ENCODE measurements around the gene KRTAP5-4.
"Not testable (repeated sequence)": the region's sequence is repeated elsewhere in the genome, so short reads cannot be mapped to it uniquely, and the experiment has no call there.

KRTAP5-4 gene

DNA sequence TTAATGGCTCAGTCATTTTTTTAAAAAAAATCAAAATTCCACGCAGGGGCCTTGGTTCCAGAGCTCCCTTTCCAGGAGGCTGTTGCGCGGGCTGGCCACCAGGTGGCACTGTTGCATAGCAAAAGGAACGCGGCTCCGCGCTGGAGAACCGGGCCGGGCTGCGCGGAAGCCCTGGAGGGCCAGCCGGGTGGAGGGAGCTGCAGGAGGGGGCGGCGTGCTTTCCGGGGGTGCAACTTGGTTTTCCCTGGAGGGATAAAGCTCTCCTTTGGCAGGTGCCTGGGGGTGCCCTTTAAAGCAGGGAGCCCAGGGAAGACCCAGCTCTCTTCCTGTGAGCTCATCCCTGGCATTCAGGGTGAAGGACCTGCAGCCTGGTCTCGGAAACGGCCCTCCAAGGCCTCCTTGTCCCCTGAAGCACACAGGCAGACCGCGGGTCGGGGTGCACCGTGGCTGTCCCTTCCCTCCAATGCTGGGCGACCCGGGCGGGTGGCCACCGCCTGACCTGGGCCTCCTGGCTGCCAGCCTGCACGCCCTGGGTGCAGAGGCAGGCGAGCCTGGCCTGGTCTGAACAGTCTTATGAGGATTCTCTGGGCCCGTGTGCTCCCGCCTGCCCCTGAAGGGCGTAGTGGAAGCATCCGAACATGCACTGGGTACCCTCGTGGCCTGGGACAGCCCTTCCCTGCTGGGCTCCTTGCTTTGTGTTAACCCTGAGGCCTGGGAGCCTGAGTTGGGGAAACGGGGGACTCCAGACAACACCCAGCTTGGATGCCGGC lies 31.0 kb upstream of the KRTAP5-4 start:
- DNase-seq: peak; percentile 46

DNA sequence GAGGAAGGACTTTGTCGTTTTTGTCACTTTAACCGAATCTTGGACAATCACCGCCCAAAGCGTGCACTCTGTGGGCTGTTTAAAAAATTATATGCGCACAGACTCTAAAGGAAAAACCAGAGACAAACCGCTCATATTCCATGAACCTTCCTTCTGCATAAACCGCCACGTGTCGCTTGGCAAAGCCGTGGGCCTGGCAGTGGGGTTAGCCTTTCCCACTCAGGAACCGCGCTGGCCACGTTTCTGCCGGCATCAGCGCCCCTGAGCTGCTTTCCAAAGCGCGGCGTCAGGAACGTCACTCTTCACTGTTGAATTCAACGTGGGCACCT lies 30.5 kb upstream of the KRTAP5-4 start:
- DNase-seq: no peak

DNA sequence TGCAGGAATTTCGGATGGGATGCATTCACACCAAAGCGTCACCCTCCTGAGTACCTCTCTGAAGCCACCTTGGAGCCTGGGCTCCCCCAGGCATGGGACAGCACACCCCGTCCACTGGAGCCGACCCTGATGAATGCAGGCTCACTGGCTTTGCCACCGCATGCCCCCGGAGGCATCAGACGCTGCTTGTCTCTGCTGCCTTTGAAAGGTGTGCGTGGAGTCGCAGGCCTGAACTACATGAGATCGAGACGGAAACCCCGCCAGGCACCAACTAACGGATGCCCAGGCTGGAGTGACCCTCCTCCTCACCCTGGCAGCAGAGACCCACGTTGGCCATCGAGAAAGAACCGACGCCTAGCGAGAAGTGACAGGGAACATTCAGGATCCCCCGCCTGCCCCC lies 30.1 kb upstream of the KRTAP5-4 start:
- DNase-seq: no peak

DNA sequence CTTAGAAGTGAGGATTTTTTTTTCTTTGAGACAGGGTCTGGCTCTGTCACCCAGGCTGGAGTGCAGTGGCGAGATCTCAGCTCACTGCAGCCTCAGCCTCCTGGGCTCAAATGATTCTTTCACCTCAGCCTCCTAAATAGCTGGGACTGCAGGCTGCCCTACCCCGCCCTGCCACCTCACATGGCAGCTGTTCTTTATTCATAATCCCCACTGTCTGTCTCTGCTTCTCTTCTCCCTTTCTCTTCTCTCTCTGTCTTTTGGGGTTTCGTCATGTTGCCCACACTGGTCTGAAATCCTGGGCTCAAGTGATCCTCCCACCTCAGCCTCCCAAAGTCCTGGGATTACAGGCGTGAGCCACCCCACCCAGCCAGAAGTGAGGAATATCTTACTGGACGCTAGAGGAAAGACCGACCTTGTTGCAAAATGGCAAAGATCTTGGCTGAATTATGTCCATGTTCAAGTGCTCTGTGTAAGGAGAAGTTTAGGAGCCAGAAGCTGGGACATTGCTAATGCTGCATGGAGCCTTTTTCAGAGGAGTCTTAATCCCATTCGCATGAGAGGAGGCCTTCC lies 29.6 kb upstream of the KRTAP5-4 start:
- no peak for DNase-seq

DNA sequence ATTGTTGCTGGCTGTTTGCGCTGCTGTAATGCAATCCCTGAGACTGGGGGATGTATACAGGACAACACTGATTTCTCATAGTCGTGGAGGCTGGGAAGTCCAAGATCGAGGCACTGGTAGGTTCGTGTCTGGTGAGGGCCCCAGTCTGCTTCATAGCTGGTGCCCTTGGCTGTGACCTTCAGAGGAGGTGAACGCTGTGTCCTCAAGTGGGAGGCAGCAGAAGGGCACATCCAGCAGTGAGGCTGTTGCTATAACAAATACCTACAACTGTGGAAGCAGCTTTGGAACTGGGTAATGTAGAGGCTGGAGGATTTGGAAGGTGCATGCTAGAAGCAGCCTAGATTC lies 29.0 kb upstream of the KRTAP5-4 start:
- no peak for DNase-seq

DNA sequence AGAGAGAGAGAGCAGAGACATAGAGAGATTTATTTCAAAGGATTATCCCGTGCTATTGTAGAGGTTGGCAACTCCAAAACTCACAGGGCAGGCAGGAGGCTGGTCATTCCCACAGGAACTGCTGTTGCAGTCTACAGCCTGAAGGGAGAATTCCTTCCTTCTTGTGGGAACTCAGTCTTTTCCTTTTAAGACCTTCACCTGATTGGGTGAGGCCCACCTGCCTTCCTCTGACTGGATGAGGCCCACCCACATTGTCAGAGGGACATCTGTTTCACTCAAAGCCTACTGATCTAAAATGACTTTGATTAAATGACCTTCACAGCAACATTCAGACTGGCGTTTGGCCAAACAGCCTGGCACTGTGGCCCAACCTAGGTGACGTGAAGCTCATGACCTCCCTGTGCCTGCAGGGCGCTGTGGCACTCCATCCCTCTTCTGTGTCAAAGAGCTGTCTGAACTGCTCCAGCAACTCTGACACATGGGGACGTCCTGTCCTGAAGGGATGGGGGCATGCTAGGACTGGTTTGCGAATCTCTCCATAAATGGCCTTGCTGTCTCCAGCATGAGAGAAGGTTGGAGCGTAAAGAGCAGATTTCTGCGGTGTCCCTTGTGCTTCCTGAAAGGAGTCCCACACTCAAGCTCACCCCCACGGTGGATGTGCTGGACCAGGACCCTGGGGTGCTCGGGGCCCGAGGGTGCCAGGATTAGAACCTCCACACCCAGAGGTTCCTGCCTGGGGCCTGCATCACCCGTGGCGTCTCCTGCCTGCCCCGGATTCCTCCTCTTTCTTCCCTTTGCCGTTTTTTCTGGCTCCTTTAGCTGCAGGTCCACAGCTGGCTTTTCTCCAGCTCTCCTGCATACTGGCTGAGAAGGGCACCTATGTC lies 28.3 kb upstream of the KRTAP5-4 start:
- no peak for DNase-seq

DNA sequence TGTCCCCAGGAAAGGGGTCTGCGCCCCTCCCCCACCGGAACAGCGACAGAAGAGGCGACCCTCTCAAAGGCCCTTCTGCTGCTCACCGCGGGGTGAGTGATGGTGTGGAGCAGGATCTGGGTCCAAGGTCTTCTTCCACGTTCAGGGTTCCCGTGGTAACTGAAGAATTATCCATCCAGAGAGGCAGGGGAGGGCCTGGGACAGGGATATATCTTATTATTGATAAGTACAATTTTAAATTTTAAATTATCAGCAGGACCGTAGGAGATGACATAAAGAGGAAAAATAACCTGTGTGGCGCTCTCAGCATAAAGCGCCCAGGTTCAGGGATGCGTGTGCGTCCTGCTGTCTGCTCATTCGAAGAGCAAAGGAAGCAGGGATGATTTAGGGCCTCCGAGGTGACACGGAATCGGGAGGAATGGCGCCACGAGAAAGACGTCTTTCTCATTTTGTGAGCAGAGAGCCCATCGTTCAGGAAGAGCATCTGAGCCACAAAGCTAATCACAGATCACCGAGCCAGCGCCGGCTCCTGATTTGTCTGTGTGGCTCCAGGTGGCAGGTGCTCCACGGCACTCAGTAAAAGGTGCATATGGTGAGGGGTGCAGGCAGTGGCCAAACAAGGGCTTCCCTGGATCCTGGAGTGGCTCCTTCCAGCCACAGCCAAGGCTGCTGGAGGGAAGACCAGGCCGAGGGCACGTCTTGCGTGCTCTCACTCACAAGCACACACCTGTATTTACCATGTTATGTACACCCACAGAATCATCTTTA lies 26.9 kb upstream of the KRTAP5-4 start:
- DNase-seq: no peak

DNA sequence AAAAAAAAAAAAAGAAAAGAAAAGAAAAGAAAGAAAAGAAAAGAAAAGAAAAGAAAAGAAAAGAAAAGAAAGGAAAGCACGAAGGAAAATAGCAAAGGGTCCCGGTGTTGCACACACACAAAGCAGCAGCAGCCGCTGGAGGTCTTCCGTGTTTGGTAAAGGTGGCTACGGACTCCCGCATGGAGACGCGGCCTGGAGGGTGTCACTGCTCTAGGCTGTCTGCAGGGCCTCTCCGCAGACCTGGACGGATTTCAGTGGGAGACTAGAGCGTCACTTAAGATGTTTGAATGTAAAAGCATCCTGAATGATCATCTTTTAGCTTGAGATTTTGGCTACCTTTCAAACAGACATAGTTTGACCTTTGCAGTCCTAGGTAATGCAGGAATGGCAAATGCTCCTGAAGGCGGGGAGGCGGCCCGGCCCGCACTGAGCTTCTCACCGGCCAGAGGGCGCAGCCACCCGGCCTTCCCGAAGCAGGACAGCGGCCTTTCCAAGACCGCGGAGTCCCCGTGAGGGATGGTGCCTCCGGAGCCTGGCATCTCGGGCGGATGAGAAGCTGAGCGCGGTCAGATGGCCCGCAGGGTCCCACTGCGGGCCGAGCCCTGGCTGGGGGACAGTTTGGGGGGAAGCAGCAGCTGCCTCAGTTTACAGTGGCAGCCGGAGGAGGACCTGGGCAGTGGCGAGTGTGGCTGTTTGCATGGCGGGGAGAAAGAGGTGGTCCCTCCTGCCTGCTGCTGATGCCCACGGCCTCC lies 26.1 kb upstream of the KRTAP5-4 start:
- no peak for DNase-seq

DNA sequence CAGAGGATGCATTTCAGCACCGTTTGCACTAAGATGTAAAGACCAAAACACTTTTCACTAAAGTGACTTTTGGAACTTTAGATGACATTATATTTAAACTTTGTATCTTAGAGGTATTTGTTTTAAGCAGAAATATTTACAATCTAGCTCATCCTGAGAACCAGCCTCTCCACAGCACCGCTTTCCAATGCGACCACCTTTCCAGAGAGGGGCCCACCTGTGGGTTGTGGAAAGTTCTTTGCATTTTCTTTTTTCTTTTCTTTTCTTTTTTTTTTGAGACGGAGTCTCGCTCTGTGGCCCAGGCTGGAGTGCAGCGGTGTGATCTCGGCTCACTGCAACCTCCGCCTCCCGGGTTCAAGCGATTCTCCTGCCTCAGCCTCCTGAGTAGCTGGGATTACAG lies 24.6 kb upstream of the KRTAP5-4 start:
- not testable (repeated sequence) for DNase-seq

DNA sequence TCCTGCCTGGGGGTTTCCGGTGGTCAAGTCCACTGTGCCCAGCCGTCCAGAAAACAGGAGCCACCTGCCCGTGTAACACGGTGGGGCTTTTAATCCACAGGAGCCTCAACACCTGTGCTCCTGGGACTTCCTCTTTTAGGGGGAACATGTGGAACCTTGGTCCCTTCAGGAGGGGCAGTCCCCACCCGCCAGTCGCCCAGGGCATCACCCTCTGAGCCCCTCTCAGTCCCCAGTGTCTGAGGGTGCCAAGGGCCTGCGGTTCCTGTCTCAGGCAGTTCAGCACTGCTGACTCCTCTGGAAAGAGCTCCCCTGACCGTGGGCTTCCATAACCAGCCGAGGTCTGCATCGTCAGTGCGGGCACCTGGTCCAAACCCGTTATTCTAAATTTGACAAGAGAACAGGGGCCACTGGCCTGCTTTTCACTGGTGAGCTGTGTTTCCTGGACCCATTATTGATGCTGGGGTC lies 23.5 kb upstream of the KRTAP5-4 start:
- no peak for DNase-seq

DNA sequence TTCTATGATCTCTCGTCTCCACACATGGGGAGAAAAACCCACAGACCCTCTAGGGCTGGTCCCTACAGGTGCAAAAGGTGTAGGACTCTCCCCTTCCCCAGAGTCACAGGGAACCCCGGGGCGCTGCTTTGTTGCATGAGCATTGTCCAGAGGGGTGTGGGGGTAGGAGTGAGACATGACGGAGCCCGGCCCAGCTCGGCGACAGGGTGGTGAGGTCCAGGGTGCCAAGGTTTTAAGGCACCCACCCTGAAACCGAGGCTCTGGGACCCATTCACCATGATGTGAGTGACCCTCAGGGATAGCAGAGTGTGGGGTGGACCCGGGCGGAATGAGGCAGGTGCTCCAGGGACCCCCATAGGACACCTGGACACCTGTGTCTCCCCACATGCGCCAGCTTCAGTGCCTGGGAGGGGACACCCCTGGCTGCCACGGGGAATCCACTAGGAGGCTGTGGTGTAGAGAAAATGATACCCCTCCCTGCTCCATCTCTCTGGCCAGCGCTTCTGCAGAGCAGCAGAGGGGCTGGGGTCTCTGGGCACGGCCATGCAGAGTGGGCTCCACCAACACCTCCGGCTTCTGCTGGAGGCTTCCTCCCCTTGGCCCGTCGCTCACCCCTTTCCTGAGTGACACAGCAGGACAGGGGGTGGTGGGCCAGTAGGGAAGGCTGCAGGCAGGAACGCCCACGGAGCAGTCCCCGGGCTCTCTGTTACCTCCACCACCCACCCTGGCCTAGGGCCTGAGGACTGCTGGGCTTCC lies 22.8 kb upstream of the KRTAP5-4 start:
- no peak for DNase-seq

DNA sequence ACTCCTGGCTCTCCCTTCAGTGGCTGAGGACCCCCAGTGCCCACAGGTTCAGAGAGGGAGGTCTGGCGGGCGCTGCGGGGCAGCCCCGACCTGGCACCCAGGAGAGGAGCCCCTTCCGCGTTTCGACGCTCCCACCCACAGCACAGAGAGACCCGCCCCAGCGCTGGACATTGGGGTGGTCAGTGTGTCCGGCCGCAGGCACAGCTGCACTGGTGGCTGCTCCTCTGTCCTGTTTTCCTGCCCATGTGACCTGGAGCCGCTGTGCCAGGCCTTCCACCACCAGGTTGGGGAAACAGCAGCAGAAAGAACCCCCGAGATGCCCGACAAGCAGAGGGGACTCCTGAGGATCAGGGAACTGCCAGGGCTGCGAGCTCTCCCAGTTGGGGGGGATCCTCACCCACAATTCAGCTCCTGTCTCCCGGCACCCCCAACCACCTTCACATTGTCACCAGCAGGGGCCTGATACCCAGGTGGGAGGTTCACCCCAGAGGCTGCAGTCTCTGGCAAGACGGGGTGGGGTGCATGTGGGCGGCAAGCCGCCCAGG lies 21.3 kb upstream of the KRTAP5-4 start:
- no peak for DNase-seq

DNA sequence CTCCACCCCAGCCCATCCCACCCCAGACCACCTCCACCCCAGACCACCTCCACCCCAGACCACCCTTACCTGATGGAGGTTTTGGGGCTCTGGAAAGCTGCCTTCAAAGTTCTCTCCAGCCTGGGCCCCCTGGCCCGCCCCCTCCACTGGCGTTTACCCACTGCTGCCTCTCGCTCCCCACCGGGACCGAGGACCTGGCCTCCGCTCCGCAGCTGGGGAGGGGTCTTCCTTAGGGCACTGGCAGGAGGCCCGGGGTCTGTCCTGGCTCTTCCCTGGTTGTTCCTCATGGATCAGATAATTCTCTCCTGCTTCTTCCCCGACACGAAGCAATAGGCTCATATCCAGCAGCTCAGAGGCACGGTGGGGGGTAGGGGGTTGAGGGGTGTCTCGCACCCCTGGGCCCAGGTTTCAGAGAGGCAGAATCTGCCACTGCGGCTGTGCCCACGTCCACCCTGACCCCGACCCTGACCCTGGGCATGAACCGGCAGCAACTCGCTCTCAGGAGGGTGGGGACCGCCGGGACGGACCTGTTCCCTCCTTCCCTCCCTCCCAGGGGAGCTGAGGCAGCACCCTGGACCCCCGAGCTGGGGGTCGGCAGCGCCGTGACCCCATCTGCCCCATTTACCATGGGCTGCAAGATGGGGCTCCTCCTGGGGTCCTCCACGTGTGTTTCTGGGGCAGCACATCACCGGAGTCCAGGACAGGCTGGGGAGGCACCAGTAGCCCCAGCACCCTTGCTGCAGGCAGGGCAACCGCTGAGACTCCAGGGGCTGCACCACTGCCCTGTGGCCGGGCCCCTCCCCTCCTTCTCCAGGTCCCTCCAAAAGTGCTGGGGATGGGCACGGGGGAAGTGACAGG lies 20.6 kb upstream of the KRTAP5-4 start:
- no peak for DNase-seq

DNA sequence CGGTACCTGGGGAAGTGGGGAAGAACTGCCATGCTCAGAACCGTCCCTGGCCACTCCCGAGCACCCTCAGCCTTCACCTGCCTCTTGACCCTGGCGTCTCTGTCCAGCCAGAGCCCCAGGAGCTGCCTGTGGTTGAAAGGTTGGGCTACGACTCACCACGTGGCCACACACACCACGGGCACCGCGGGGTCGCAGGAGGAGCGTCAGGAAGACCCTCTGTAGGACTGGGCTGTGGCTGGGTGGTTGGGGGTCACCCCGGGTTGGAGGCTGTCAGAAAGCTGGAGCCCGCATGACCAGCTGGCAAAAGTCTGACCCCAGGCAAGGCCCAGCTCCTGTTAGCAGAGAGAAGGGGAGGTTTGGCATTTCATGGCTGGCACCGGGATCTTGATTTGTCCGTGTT lies 19.2 kb upstream of the KRTAP5-4 start:
- DNase-seq: no peak

DNA sequence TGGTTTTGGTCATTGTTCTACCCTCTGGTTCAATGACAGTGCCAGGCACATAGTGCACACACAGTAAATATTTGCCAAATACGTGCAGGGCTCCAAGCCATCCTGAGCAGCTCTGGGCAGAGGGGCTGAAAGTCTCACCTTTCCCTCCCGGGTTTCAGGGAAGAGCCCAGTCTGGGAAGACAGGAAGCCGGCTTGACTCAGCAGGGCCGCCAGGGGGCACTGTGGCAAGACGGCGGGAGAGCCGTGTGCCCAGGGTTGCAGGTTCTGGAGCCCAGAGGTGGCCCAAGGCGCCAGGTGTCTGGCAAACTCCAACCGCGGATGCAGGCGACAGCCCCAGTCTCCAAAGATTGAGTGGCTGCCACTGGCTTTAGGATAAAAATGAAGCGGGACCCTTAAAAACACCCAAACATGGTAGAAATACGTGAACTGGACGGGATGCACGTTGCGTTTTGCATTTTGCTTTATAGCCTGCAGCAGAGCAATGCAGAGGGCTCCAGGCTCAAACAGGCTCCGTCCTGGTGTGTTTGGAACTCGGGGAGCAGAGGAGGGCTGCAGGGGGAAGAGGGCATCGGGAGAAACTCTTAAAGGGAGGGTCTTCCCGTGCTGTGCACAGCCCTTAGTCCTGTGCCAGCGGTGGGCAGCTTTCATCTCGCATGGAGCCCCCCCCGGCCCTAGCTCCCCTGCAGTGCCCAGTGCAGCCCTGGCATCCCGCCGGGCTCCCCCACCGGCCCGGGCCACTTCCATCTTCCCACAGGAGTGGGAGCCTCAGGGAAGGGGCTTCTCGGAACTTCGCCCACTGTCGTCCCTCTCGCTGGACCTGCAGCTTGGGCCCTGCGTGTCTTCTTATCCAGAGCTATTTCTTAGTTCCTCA lies 18.4 kb upstream of the KRTAP5-4 start:
- DNase-seq: peak; percentile 50

DNA sequence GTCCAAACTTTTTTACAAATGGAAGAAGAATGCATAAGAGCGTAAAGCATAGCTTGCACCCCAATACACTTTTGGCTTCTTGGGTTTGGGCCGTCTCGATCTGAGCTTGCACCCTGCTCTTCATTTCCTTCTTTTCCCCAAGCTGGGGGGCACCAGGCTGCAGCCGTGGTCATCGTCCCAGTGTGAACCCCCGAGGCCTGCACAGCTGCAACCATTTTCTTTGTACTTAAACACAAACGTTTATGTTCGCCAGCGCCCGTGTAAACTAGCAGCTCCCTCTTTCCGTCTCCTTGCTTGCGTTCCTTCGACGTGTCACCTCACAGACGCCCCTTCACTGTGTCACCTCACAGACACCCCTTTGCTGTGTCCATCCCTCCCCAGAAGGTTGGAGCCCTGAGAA lies 17.7 kb upstream of the KRTAP5-4 start:
- DNase-seq: no peak

DNA sequence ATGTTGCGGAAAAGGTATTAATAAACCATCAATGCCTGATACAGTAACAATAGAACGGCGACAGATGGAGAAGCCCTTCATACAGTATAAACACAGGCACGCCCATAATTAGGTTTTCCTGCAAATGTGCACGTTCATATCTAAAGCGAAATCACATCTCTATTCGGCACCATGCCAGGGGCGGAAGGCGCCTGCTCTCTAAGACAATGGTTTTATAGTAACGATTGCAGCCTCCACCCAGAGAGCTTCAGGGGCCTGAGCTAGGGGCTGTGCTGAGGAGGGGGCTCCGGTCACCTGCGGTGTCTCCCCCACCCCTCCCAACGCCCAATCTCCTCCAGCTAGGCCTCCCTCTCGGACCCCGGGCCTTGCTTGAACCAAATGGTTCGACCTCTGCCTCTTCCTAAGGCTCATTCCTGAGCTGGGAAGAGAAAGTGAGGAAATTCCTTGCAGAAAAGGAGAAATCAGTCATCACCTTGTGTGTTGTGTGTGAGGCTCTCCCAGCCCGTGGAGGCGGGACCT lies 17.2 kb upstream of the KRTAP5-4 start:
- peak; percentile 9 for DNase-seq

DNA sequence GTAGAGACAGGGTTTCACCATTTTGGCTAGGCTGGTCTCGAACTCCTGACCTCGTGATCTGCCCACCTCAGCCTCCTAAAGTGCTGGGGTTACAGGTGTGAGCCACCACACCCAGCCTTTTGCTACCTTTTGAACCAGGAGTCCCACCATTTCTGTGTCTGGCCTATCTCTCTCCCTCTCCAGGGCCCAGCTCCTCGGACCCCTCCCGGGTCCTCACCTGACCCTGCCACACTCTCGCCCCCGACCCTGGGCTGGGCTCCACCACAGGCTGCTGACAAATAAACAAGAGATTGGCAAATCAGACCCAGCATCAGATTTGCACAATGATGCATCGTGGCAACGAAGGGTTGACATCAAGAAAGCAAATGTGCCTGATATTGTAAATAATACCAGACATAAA lies 16.4 kb upstream of the KRTAP5-4 start:
- DNase-seq: no peak

DNA sequence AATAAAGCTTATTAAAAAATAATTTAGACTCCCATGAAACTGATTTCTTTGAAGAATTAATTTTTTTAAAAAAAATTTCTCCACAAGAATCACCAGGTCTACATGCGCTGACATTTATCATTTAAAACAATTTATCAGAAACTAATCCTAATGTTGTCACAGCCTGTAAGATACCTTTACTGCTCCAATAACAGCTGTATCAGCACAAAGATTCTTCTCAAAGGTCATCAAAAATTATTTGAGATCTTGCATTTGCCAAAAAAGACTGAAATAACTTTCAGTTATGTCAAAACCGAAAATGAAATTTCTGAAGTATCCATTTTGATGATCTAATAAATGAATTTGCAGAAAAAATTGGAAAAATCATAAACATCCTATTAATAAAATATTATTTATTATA lies 15.7 kb upstream of the KRTAP5-4 start:
- no peak for DNase-seq
